ENCODE results near the gene OGDH.

DNA sequence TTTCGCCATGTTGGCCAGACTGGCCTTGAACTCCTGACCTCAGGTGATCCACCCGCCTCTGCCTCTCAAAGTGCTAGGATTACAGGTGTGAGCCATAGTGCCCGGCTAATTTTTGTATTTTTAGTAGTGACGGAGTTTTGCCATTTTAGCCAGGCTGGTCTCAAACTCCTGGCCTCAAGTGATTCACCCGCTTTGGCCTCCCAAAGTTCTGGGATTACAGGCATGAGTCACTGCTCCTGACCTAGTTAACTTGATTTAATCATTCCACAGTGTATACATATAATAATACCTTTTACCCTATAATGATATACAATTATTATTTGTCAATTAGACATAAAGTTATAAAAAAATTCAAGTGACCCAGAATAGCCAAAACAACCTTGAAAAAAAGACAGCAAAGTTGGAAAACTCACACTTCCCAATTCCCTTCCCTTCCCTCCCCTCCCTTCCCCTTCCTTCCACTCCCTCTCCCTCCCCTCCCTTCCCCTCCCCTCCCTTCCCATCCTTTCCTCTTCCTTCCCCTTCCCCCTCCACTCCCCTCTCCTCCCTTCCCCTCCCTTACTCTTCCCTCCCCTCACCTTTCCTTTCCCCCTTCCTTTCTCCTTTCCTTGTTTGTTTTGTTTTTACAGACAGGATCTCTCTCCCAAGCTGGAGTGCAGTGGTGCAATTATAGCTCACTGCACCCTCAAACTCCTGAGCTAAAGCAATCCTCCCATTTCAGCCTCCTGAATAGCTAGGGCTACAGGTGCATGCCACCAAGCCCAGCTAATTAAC is 127.5 kb downstream of the OGDH start:
- no peak for TF ChIP-seq POLR2A (IDR thresholded peaks at IDR 0.05)
- TF ChIP-seq CTCF (IDR thresholded peaks at IDR 0.05) = no peak

Measured in Peyer's patch (tissue), 4 donors.